ENCODE measurements around the gene BCAS3. TPM values are rescaled to one million over a fixed set of nuclear protein-coding genes. Genes with fewer than 3 reads are reported as not detected.

Gene BCAS3
- total RNA-seq, 4 donors from 2014 or later: 13.0 to 27.8 (median 20.7) TPM

DNA sequence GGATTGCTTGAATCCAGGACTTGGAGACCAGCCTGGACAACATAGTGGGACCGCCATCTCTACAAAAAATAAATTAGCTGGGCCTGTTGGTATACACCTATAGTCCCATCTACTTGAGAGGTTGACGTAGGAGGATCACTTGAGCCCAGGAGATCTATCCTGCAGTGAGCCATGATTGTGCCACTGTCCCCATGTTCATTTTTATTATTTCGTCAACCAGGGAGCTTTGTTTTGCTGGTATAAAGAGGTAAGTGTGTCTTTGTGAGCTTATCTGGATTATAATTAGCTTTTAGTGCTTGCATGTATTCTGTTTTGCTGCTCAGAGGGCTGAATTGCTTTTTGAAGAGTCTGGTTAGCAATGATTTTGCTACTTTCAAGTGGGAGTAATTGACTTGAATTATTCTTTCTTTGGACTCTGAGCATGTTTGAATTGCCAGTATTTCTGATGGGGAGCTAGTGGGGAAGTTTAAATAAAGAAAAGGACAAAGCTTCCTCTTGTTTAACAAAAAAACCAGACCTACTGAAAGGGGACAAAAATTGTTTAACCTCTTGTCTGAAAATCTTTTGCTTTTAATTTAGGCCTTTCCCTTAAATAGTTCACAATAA is 31.6 kb upstream of the BCAS3 start:
- WGBS, 2 donors: 84 to 88% methylated on average over 3 of the region's 3 CpGs
- no peak overlapping the region for H3K4me3 ChIP-seq
- peaks cover 0 to 40% (median 7%) of the 10 kb centered on the region in 3 donors for H3K36me3 ChIP-seq
- H3K4me1 ChIP-seq: peaks cover 0 to 11% (median 3%) of the 10 kb centered on the region in 3 donors
- H3K27ac ChIP-seq: no peak overlapping the region
- intact Hi-C loops (cut with DNase I): no loop called here
- H3K9me3 ChIP-seq: no peaks in the 10 kb centered on the region
- no peak for DNase-seq
- TF ChIP-seq POLR2A (IDR thresholded peaks at IDR 0.05): no peak
- TF ChIP-seq, protein P1, sequence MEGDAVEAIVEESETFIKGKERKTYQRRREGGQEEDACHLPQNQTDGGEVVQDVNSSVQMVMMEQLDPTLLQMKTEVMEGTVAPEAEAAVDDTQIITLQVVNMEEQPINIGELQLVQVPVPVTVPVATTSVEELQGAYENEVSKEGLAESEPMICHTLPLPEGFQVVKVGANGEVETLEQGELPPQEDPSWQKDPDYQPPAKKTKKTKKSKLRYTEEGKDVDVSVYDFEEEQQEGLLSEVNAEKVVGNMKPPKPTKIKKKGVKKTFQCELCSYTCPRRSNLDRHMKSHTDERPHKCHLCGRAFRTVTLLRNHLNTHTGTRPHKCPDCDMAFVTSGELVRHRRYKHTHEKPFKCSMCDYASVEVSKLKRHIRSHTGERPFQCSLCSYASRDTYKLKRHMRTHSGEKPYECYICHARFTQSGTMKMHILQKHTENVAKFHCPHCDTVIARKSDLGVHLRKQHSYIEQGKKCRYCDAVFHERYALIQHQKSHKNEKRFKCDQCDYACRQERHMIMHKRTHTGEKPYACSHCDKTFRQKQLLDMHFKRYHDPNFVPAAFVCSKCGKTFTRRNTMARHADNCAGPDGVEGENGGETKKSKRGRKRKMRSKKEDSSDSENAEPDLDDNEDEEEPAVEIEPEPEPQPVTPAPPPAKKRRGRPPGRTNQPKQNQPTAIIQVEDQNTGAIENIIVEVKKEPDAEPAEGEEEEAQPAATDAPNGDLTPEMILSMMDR (IDR thresholded peaks at IDR 0.05): no peak
- no peaks in the 10 kb centered on the region for H3K27me3 ChIP-seq

DNA sequence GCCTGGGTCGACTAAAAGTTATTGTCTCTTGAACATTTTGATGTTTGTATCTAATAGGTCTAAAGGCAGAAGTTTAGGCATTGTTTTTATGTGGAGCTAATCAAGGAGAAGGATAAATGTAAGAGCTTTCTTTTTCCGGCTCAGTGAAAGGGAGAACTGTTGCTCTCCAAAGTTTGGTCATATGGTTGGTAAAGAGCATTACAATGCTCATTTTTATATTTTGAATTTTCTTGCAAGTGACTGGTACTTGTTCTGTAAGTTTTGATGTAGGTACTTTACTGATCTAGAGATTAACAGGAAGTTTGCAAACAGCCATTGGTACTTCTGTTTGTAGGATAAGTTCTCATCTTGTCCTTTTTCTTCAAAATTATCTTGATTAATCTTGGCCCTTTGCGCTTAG is 30.9 kb upstream of the BCAS3 start:
- H3K4me1 ChIP-seq: peaks cover 0 to 8% (median under 1%) of the 10 kb centered on the region in 3 donors
- TF ChIP-seq, protein P1 (IDR thresholded peaks at IDR 0.05): no peak
- no peak for TF ChIP-seq POLR2A (IDR thresholded peaks at IDR 0.05)
- H3K4me3 ChIP-seq: no peak overlapping the region
- no peaks in the 10 kb centered on the region for H3K9me3 ChIP-seq
- H3K27ac ChIP-seq: no peak overlapping the region
- 74 to 84% methylated on average over 3 of the region's 3 CpGs for WGBS, 2 donors
- no peaks in the 10 kb centered on the region for H3K27me3 ChIP-seq
- DNase-seq: no peak
- intact Hi-C loops (cut with DNase I): no loop called here
- peaks cover 0 to 47% (median 7%) of the 10 kb centered on the region in 3 donors for H3K36me3 ChIP-seq

DNA sequence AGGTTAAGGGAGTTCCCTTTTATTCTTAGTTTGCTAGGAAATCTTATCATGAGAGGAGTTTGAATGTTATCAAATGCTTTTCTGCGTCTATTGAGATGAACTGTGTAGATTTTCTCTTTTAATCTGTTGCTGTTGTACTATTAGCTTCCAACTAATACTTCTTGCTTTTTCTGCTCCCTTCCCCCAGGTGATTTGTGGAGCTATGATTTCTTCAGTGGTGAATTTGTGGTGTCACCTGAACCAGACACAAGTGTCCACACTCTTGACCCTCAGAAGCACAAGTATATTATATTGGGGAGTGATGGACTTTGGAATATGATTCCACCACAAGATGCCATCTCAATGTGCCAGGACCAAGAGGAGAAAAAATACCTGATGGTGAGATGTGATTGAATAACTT is 29.9 kb upstream of the BCAS3 start:
- no peak for DNase-seq
- TF ChIP-seq, protein P1 (IDR thresholded peaks at IDR 0.05): no peak
- no peak overlapping the region for H3K27ac ChIP-seq
- H3K4me1 ChIP-seq: no peaks in the 10 kb centered on the region
- H3K9me3 ChIP-seq: no peaks in the 10 kb centered on the region
- no peak overlapping the region for H3K4me3 ChIP-seq
- H3K36me3 ChIP-seq: peaks cover 0 to 54% (median 7%) of the 10 kb centered on the region in 3 donors
- H3K27me3 ChIP-seq: no peaks in the 10 kb centered on the region
- intact Hi-C loops (cut with DNase I): no loop called here
- WGBS, 2 donors: 87 to 100% methylated on average over 1 of the region's 1 CpG

DNA sequence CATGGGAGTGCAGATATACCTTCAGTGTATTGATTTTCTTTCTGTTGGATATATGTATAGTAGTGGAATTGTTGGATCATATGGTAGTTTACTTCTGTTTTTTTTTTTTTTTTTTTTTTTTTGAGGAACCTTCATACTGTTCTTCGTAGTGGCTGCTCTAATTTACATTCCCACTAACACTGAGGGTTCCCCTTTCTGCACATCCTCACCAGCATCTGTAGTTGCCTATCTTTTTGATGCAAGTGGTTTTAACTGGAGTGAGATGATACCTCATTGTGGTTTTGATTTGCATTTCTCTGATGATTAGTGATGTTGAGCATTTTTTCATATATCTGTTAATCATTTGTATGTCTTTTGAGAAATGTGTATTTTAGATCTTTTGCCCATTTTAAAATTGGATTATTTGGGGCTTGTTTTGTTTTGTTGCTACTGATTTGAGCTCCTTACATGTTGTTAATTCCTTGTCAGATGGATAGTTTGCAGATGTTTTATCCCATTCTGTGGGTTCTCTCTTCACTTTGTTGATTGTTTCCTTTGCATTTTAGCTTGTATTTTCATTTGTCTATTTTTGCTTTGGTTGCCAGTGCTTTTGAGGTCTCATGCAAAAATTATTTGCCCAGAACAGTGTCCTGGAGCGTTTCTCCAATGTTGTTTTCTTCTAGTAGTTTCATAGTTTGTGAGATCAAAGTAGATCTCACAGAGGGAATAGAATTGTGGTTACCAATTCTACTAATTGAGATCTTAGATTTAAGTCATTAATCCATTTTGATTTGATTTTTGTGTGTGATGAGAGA is 25.0 kb upstream of the BCAS3 start:
- no peak overlapping the region for H3K4me3 ChIP-seq
- H3K36me3 ChIP-seq: peaks cover 0 to 63% (median 7%) of the 10 kb centered on the region in 3 donors
- H3K27ac ChIP-seq: no peak overlapping the region
- H3K4me1 ChIP-seq: no peaks in the 10 kb centered on the region
- H3K27me3 ChIP-seq: no peaks in the 10 kb centered on the region
- DNase-seq: no peak
- intact Hi-C loops (cut with DNase I): no loop called here
- TF ChIP-seq POLR2A (IDR thresholded peaks at IDR 0.05): no peak
- TF ChIP-seq, protein P1 (IDR thresholded peaks at IDR 0.05): no peak
- WGBS, 2 donors: 58 to 76% methylated on average over 2 of the region's 2 CpGs
- H3K9me3 ChIP-seq: no peaks in the 10 kb centered on the region

DNA sequence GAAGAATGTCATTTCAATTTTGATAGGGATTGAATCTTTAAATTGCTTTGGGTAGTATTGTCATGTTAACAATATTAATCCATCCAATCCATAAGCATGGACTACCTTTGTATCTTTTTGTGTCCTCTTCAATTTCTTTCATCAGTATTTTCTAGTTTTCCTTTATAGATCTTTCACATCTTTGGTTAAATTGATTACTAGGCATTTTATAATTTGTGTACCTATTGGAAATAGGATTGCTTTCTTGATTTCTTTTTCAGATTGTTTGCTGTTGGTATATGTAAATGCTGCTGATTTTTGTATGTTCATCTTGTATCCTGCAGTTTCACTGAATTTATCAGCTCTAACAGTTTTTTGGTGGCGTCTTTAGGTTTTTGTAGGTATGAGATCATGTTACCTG is 24.1 kb upstream of the BCAS3 start:
- no peak overlapping the region for H3K4me3 ChIP-seq
- no peak for TF ChIP-seq POLR2A (IDR thresholded peaks at IDR 0.05)
- TF ChIP-seq, protein P1 (IDR thresholded peaks at IDR 0.05): no peak
- H3K9me3 ChIP-seq: no peaks in the 10 kb centered on the region
- 93 to 100% methylated on average over 1 of the region's 1 CpG for WGBS, 2 donors
- H3K36me3 ChIP-seq: peaks cover 0 to 63% (median 4%) of the 10 kb centered on the region in 3 donors
- H3K4me1 ChIP-seq: no peaks in the 10 kb centered on the region
- intact Hi-C loops (cut with DNase I): no loop called here
- no peak for DNase-seq
- no peak overlapping the region for H3K27ac ChIP-seq
- no peaks in the 10 kb centered on the region for H3K27me3 ChIP-seq
